ENCODE measurements around the gene DENND1A.

GRCh38 chr9:123893831-123894460 is 36.0 kb downstream of the DENND1A start:
- TF ChIP-seq POLR2A (IDR thresholded peaks at IDR 0.05) (no peak), CTCF (IDR thresholded peaks at IDR 0.05) (no peak), POLR2AphosphoS5 (IDR thresholded peaks at IDR 0.05) (no peak), EP300 (IDR thresholded peaks at IDR 0.05) (no peak)
